A549 treated with DMSO at 1 μM for 4 hours (cell line): Measurements from ENCODE around the gene DNPEP. TPM values are rescaled to one million over a fixed set of nuclear protein-coding genes. Genes with fewer than 3 reads are reported as not detected.

Source experiments
- total RNA-seq: library from RNA; stranded (reverse); fragments of 200-300 nt; extraction: Qiagen RNA extraction; gene quantifications from 5 replicates; pipeline ENCODE4 v1.2.3, GENCODE V29; 2022; ENCODE audit warnings: low read depth

The DNPEP gene
- total RNA-seq = 61.9 to 65.8 TPM (median 64.1 TPM) in 5 replicates

GRCh38 chr2:219387306-219388120, at the start of gene DNPEP:
Gene DNPEP, minus strand, starts transcription at chr2:219387912. Its CDS starts 118 bp downstream, at chr2:219387794.

GRCh38 chr2:219434718-219435525, 47.2 kb upstream of the DNPEP start, which contains the start of gene SPEG:
Gene SPEG, plus strand, starts transcription at chr2:219434843. Its CDS starts 135 bp downstream, at chr2:219434978.

GRCh38 chr2:219418155-219419011, 30.7 kb upstream of the DNPEP start, which contains the start of gene DES:
Gene DES, plus strand, starts transcription at chr2:219418377. Its CDS starts 86 bp downstream, at chr2:219418463.

GRCh38 chr2:219332542-219332941, 55.2 kb downstream of the DNPEP start, which contains the start of gene RESP18:
Gene RESP18, minus strand, starts transcription at chr2:219332744.

Other genes starting within 250 kb of the DNPEP start
- 15.0 to 17.4 TPM (median 16.3 TPM) in 5 replicates for gene NHEJ1, start 227.1 kb downstream of the DNPEP start, total RNA-seq
- gene SLC23A3, start 217.9 kb downstream of the DNPEP start, total RNA-seq = 0.57 to 1.4 TPM (median 0.70 TPM) in 5 replicates
- gene CNPPD1, start 211.0 kb downstream of the DNPEP start, total RNA-seq = 40.6 to 45.1 TPM (median 43.6 TPM) in 5 replicates
- gene RETREG2, start 209.6 kb downstream of the DNPEP start, total RNA-seq = 65.3 to 87.9 TPM (median 86.5 TPM) in 5 replicates
- 18.0 to 22.8 TPM (median 19.9 TPM) in 5 replicates for gene ZFAND2B, start 181.1 kb downstream of the DNPEP start, total RNA-seq
- 24.1 to 39.3 TPM (median 33.7 TPM) in 5 replicates for gene ABCB6, start 169.0 kb downstream of the DNPEP start, total RNA-seq
- gene ATG9A, start 158.3 kb downstream of the DNPEP start, total RNA-seq = 47.0 to 55.9 TPM (median 49.7 TPM) in 5 replicates
- 16.2 to 23.2 TPM (median 20.9 TPM) in 5 replicates for gene ANKZF1, start 158.1 kb downstream of the DNPEP start, total RNA-seq
- gene GLB1L, start 142.5 kb downstream of the DNPEP start, total RNA-seq = 5.1 to 6.7 TPM (median 6.1 TPM) in 5 replicates
- 25.0 to 30.5 TPM (median 29.4 TPM) in 5 replicates for gene STK16, start 142.4 kb downstream of the DNPEP start, total RNA-seq
- gene TUBA4B, start 134.7 kb downstream of the DNPEP start, total RNA-seq = 0.26 to 0.46 TPM (median 0.31 TPM) in 5 replicates
- gene TUBA4A, start 134.0 kb downstream of the DNPEP start, total RNA-seq = 365 to 546 TPM (median 419 TPM) in 5 replicates
- 46.4 to 58.3 TPM (median 54.4 TPM) in 5 replicates for gene DNAJB2, start 108.5 kb downstream of the DNPEP start, total RNA-seq
- 1.3 to 2.2 TPM (median 1.9 TPM) in 5 replicates for gene PTPRN, start 78.5 kb downstream of the DNPEP start, total RNA-seq
- not detected in 5 replicates for gene RESP18, start 55.2 kb downstream of the DNPEP start, total RNA-seq
- gene DES, start 30.5 kb upstream of the DNPEP start, total RNA-seq = 0.08 to 0.09 TPM in 2 of 5 replicates, not detected in the others
- gene SPEG, start 46.9 kb upstream of the DNPEP start, total RNA-seq = 5.8 to 8.1 TPM (median 6.6 TPM) in 5 replicates
- 35.1 to 37.4 TPM (median 37.1 TPM) in 5 replicates for gene GMPPA, start 111.0 kb upstream of the DNPEP start, total RNA-seq
- 0.02 to 0.09 TPM (median 0.07 TPM) in 4 of 5 replicates, not detected in the other for gene ASIC4, start 126.6 kb upstream of the DNPEP start, total RNA-seq
- gene CHPF, start 155.9 kb upstream of the DNPEP start, total RNA-seq = 21.7 to 32.2 TPM (median 29.1 TPM) in 5 replicates
- gene TMEM198, start 156.1 kb upstream of the DNPEP start, total RNA-seq = 0.54 to 1.3 TPM (median 0.95 TPM) in 5 replicates
- gene OBSL1, start 183.6 kb upstream of the DNPEP start, total RNA-seq = 17.7 to 24.2 TPM (median 20.1 TPM) in 5 replicates
- gene INHA, start 184.4 kb upstream of the DNPEP start, total RNA-seq = 0.38 to 0.57 TPM (median 0.52 TPM) in 5 replicates
- 15.2 to 21.1 TPM (median 19.5 TPM) in 5 replicates for gene STK11IP, start 209.9 kb upstream of the DNPEP start, total RNA-seq
- gene SLC4A3, start 239.7 kb upstream of the DNPEP start, total RNA-seq = 2.8 to 3.6 TPM (median 2.8 TPM) in 5 replicates